ENCODE results near the gene ZIC5. TPM values are rescaled to one million over a fixed set of nuclear protein-coding genes. Genes with fewer than 3 reads are reported as not detected.

The ZIC5 gene
- total RNA-seq, 1 experiment from 2014 or later, result not detected

GRCh38 chr13:99926014-99926731 lies 45.4 kb downstream of the ZIC5 start:
- POLR2A ChIA-PET (ENCODE audit: unreplicated experiment), result no interaction called here
- peak; percentile 58 for DNase-seq
- Histone ChIP-seq H4K20me1 (ENCODE audit: low read length) (no peaks in the 10 kb centered on the region), H3K36me3 (ENCODE audit: low read depth, low read length) (no peaks in the 10 kb centered on the region), H3K27me3 (ENCODE audit: low read length) (no peaks in the 10 kb centered on the region), H3K79me2 (ENCODE audit: low read length) (no peaks in the 10 kb centered on the region), H3K4me2 (ENCODE audit: low read length) (peak overlapping the region; percentile 81), H2AFZ (ENCODE audit: low read length) (peak overlapping the region; percentile 92), H3K27ac (ENCODE audit: low read length) (no peak overlapping the region), H3K9me3 (ENCODE audit: low read length) (no peaks in the 10 kb centered on the region), H3K9ac (ENCODE audit: low read length) (no peak overlapping the region), H3K4me1 (ENCODE audit: insufficient read depth, low read length) (no peaks in the 10 kb centered on the region), H3F3A (ENCODE audit: low read length, unreplicated experiment) (no peaks in the 10 kb centered on the region), H3K4me3 (ENCODE audit: low read length) (peak overlapping the region; percentile 65), H3K9me2 (replicated peaks; ENCODE audit: low read length) (no peaks in the 10 kb centered on the region)
- BruUV-seq (replicated peaks), result no TSS peak
- ATAC-seq, result peak; percentile 95
- TF ChIP-seq EZH2phosphoT487 (IDR thresholded peaks at IDR 0.05; ENCODE audit: borderline replicate concordance, low read length) (no peak), CTCF (conservative IDR thresholded peaks at IDR 0.05; ENCODE audit: low read depth, low read length) (no peak), EZH2 (IDR thresholded peaks at IDR 0.05; ENCODE audit: low read length, unreplicated experiment) (no peak)
- CTCF ChIA-PET, result interaction anchor here (0.6 kb wide), 1 partner anchor 309 kb away, joined by 5 read pairs; no protein-coding TSS in a partner anchor
- intact Hi-C loops (cut with micrococcal nuclease), result no loop called here

GRCh38 chr13:99923877-99924582 lies 47.5 kb downstream of the ZIC5 start:
- ChIA-PET CTCF (interaction anchor here (0.6 kb wide), 1 partner anchor 13 kb away, joined by 8 read pairs; no protein-coding TSS in a partner anchor), POLR2A (ENCODE audit: unreplicated experiment) (no interaction called here)
- Histone ChIP-seq H4K20me1 (ENCODE audit: low read length) (no peaks in the 10 kb centered on the region), H3K4me1 (ENCODE audit: insufficient read depth, low read length) (no peaks in the 10 kb centered on the region), H3K27ac (ENCODE audit: low read length) (no peak overlapping the region), H3K79me2 (ENCODE audit: low read length) (no peaks in the 10 kb centered on the region), H3K9me3 (ENCODE audit: low read length) (no peaks in the 10 kb centered on the region), H3K9ac (ENCODE audit: low read length) (no peak overlapping the region), H3K4me2 (ENCODE audit: low read length) (no peak overlapping the region), H3K36me3 (ENCODE audit: low read depth, low read length) (no peaks in the 10 kb centered on the region), H3F3A (ENCODE audit: low read length, unreplicated experiment) (no peaks in the 10 kb centered on the region), H3K9me2 (replicated peaks; ENCODE audit: low read length) (no peaks in the 10 kb centered on the region), H3K4me3 (ENCODE audit: low read length) (no peak overlapping the region), H3K27me3 (ENCODE audit: low read length) (no peaks in the 10 kb centered on the region), H2AFZ (ENCODE audit: low read length) (no peak overlapping the region)
- TF ChIP-seq EZH2 (IDR thresholded peaks at IDR 0.05; ENCODE audit: low read length, unreplicated experiment) (no peak), EZH2phosphoT487 (IDR thresholded peaks at IDR 0.05; ENCODE audit: borderline replicate concordance, low read length) (no peak), CTCF (conservative IDR thresholded peaks at IDR 0.05; ENCODE audit: low read depth, low read length) (no peak)
- ATAC-seq (no peak), DNase-seq (no peak)
- BruUV-seq (replicated peaks), result no TSS peak
- intact Hi-C loops (cut with micrococcal nuclease), result no loop called here
